Caco-2 (cell line): ENCODE measurements around the gene MOV10. TPM values are rescaled to one million over a fixed set of nuclear protein-coding genes. Genes with fewer than 3 reads are reported as not detected.

Experiments used
- BruUV-seq: library from RNA; stranded (reverse); fragments of 400-500 nt; replicated peaks from 2 replicates; lab custom pipeline; 2021; lab: Mats Ljungman, UMichigan
- CTCF ChIA-PET: fragments of 300-600 bp; sonication (Branson Sonifier 250); formaldehyde crosslinking; loops from one replicate; lab custom pipeline; 2022; ENCODE audit warnings: antibody characterized with exemption; lab: Charles Lee
- POLR2A ChIA-PET: fragments of 300-600 bp; sonication (Branson Sonifier 250); formaldehyde crosslinking; loops from one replicate; lab custom pipeline; 2022; ENCODE audit warnings: antibody characterized with exemption; lab: Charles Lee
- DNase-seq, 2 experiments: peaks; one replicate each; pipeline versions ENCODE4 v3.0.0 to v3.0.0-alpha.2; 2020 to 2022
- H3K27me3 ChIP-seq: replicated peaks from 2 replicates; pipeline ENCODE4 v1.6.0; 2011; ENCODE audit warnings: low read length; ENCODE audit not compliant: control insufficient read depth, insufficient read depth
- H3K36me3 ChIP-seq: 2 replicates; pipeline ENCODE4 v1.5.1; 2011; ENCODE audit warnings: low read length; ENCODE audit not compliant: control insufficient read depth, insufficient read depth
- H3K4me1 ChIP-seq: fragments of 250-450 bp; sonication (Bioruptor Pico); 2 replicates; pipeline ENCODE4 v1.5.1; 2020; ENCODE audit warnings: mild to moderate bottlenecking
- H3K4me3 ChIP-seq: 2 replicates; pipeline ENCODE4 v1.5.1; 2011; ENCODE audit warnings: low read depth, mild to moderate bottlenecking, control low read depth, low read length
- H3K9me3 ChIP-seq: fragments of 250-450 bp; sonication (Bioruptor Pico); 2 replicates; pipeline ENCODE4 v1.5.1; 2020; ENCODE audit warnings: mild to moderate bottlenecking, moderate library complexity
- H3K27ac Mint-ChIP-seq: one replicate; pipeline ENCODE4 v1.8.0; 2022; ENCODE audit warnings: mixed read lengths; ENCODE audit not compliant: unreplicated experiment
- H3K27me3 Mint-ChIP-seq: one replicate; pipeline ENCODE4 v1.8.0; 2022; ENCODE audit warnings: mixed read lengths; ENCODE audit not compliant: insufficient read depth, unreplicated experiment
- H3K36me3 Mint-ChIP-seq: one replicate; pipeline ENCODE4 v1.8.0; 2022; ENCODE audit warnings: mild to moderate bottlenecking, mixed read lengths; ENCODE audit not compliant: insufficient read depth, unreplicated experiment
- H3K4me1 Mint-ChIP-seq: one replicate; pipeline ENCODE4 v1.8.0; 2022; ENCODE audit warnings: low read depth, mixed read lengths; ENCODE audit not compliant: unreplicated experiment
- H3K4me3 Mint-ChIP-seq: one replicate; pipeline ENCODE4 v1.8.0; 2022; ENCODE audit warnings: mild to moderate bottlenecking, moderate library complexity, mixed read lengths; ENCODE audit not compliant: unreplicated experiment
- H3K9me3 Mint-ChIP-seq: one replicate; pipeline ENCODE4 v1.8.0; 2022; ENCODE audit warnings: mixed read lengths; ENCODE audit not compliant: unreplicated experiment
- CTCF ChIP-seq, 2 experiments: fragments of 200-600 bp in 1 of 2; IDR thresholded peaks; 1 replicate in 1 of 2; 2 replicates in 1 of 2; pipeline versions ENCODE4 v1.5.1 to v1.8.0; 2011 to 2022; ENCODE audit warnings: antibody characterized with exemption in 1 of 2, control low read depth in 1 of 2, inconsistent platforms in 1 of 2, low read depth in 1 of 2, low read length in 1 of 2, mild to moderate bottlenecking in 1 of 2, moderate library complexity in 1 of 2; ENCODE audit not compliant: insufficient read depth in 1 of 2, severe bottlenecking in 1 of 2, unreplicated experiment in 1 of 2
- intact Hi-C: fragments of 100-400 bp; cut with micrococcal nuclease; formaldehyde crosslinking; loops from one replicate; pipeline ENCODE4 v1.10.0; 2022; ENCODE audit not compliant: unreplicated experiment
- total RNA-seq: library from RNA; stranded (reverse); gene quantifications from 2 replicates; pipeline ENCODE4 v1.2.3, GENCODE V29; 2022

Gene MOV10
- total RNA-seq, 1 experiment from 2014 or later, result 102 TPM

GRCh38 chr1:112677501-112677900, 3.0 kb downstream of the MOV10 start:
- ChIA-PET POLR2A (no interaction called here), CTCF (no interaction called here)
- no TSS peak for BruUV-seq
- no peak overlapping the region for H3K4me3 ChIP-seq
- H3K36me3 ChIP-seq, result no peaks in the 10 kb centered on the region
- Mint-ChIP-seq H3K4me1 (peaks cover 13% of the 10 kb centered on the region), H3K9me3 (no peaks in the 10 kb centered on the region), H3K4me3 (no peak overlapping the region), H3K27me3 (no peaks in the 10 kb centered on the region), H3K27ac (no peak overlapping the region), H3K36me3 (peaks cover 21% of the 10 kb centered on the region)
- no peak for DNase-seq
- peaks cover 14% of the 10 kb centered on the region for H3K4me1 ChIP-seq
- intact Hi-C loops, result no loop called here
- no peaks in the 10 kb centered on the region for H3K27me3 ChIP-seq
- no peaks in the 10 kb centered on the region for H3K9me3 ChIP-seq
- TF ChIP-seq CTCF (IDR thresholded peaks at IDR 0.05; ENCODE audit: insufficient read depth in 1 of 2, low read depth in 1 of 2, low read length in 1 of 2, severe bottlenecking in 1 of 2, unreplicated experiment in 1 of 2), result no peak

GRCh38 chr1:112678605-112679004, 4.1 kb downstream of the MOV10 start:
- Histone ChIP-seq H3K36me3 (no peaks in the 10 kb centered on the region), H3K9me3 (no peaks in the 10 kb centered on the region), H3K4me1 (peaks cover 8% of the 10 kb centered on the region; the same call in 1 of the 2 replicates), H3K4me3 (no peak overlapping the region), H3K27me3 (no peaks in the 10 kb centered on the region)
- intact Hi-C loops, result no loop called here
- no TSS peak for BruUV-seq
- CTCF ChIA-PET, result no interaction called here
- H3K27ac Mint-ChIP-seq, result no peak overlapping the region
- H3K4me1 Mint-ChIP-seq, result peaks cover 13% of the 10 kb centered on the region
- POLR2A ChIA-PET, result no interaction called here
- no peak overlapping the region for H3K4me3 Mint-ChIP-seq
- DNase-seq, result no peak
- no peaks in the 10 kb centered on the region for H3K9me3 Mint-ChIP-seq
- no peak for TF ChIP-seq CTCF (IDR thresholded peaks at IDR 0.05; ENCODE audit: insufficient read depth in 1 of 2, low read depth in 1 of 2, low read length in 1 of 2, severe bottlenecking in 1 of 2, unreplicated experiment in 1 of 2)
- H3K27me3 Mint-ChIP-seq, result no peaks in the 10 kb centered on the region
- H3K36me3 Mint-ChIP-seq, result peaks cover 18% of the 10 kb centered on the region

GRCh38 chr1:112685913-112686312, 11.5 kb downstream of the MOV10 start:
- H3K4me1 ChIP-seq, result no peaks in the 10 kb centered on the region
- Mint-ChIP-seq H3K4me1 (peaks cover 10% of the 10 kb centered on the region), H3K27ac (no peak overlapping the region), H3K9me3 (no peaks in the 10 kb centered on the region), H3K27me3 (no peaks in the 10 kb centered on the region), H3K36me3 (peaks cover 20% of the 10 kb centered on the region), H3K4me3 (no peak overlapping the region)
- no peak overlapping the region for H3K4me3 ChIP-seq
- TF ChIP-seq CTCF (IDR thresholded peaks at IDR 0.05; ENCODE audit: insufficient read depth in 1 of 2, low read depth in 1 of 2, low read length in 1 of 2, severe bottlenecking in 1 of 2, unreplicated experiment in 1 of 2), result no peak
- POLR2A ChIA-PET, result no interaction called here
- BruUV-seq, result no TSS peak
- H3K36me3 ChIP-seq, result no peaks in the 10 kb centered on the region
- CTCF ChIA-PET, result no interaction called here
- no peak for DNase-seq
- intact Hi-C loops, result no loop called here
- H3K9me3 ChIP-seq, result no peaks in the 10 kb centered on the region
- H3K27me3 ChIP-seq, result no peaks in the 10 kb centered on the region
